ENCODE measurements around the gene STARD13. TPM values are rescaled to one million over a fixed set of nuclear protein-coding genes. Genes with fewer than 3 reads are reported as not detected.

Gene STARD13
- total RNA-seq, 2 experiments from 2014 or later: not detected

DNA sequence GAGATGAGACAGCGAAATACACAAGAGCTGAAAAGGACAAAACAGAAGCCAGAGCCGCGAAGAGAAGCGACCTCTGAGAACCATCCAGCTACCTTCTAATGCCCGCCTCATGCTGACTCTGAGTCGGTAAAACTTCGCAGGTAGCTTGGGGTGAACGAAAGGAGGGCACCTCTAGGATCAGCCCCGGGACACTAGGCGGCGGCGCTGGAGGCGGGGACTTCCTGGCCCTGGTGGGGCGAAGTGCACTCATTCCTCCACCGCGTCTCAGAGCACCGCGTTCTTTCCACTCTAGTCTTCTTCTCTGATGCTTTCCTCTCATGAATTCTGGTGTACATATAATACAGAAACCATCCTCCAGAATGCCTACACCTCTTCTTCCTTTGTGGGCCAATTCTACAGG lies 219.2 kb downstream of the STARD13 start:
- no peak overlapping the region for H3K4me3 Mint-ChIP-seq
- TF ChIP-seq, protein P1, sequence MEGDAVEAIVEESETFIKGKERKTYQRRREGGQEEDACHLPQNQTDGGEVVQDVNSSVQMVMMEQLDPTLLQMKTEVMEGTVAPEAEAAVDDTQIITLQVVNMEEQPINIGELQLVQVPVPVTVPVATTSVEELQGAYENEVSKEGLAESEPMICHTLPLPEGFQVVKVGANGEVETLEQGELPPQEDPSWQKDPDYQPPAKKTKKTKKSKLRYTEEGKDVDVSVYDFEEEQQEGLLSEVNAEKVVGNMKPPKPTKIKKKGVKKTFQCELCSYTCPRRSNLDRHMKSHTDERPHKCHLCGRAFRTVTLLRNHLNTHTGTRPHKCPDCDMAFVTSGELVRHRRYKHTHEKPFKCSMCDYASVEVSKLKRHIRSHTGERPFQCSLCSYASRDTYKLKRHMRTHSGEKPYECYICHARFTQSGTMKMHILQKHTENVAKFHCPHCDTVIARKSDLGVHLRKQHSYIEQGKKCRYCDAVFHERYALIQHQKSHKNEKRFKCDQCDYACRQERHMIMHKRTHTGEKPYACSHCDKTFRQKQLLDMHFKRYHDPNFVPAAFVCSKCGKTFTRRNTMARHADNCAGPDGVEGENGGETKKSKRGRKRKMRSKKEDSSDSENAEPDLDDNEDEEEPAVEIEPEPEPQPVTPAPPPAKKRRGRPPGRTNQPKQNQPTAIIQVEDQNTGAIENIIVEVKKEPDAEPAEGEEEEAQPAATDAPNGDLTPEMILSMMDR (IDR thresholded peaks at IDR 0.05): no peak
- POLR2A ChIA-PET: no interaction called here

GRCh38 chr13:33060815-33061214 lies 224.7 kb downstream of the STARD13 start:
- H3K27me3 Mint-ChIP-seq: no peaks in the 10 kb centered on the region
- TF ChIP-seq, protein P1 (IDR thresholded peaks at IDR 0.05): no peak
- no peak overlapping the region for H3K4me3 Mint-ChIP-seq
- DNase-seq: no peak
- H3K27ac Mint-ChIP-seq: no peak overlapping the region
- POLR2A ChIA-PET: no interaction called here
- no peak for ATAC-seq
- no peaks in the 10 kb centered on the region for H3K36me3 Mint-ChIP-seq (ENCODE audit: low read depth)
- H3K9me3 Mint-ChIP-seq: no peaks in the 10 kb centered on the region
- no peaks in the 10 kb centered on the region for H3K4me1 Mint-ChIP-seq (ENCODE audit: low read depth)
- intact Hi-C loops (cut with micrococcal nuclease): no loop called here
- CTCF ChIA-PET: no interaction called here

More for the DNA sequence above, 219.2 kb downstream of the STARD13 start:
- no peak for ATAC-seq
- no peaks in the 10 kb centered on the region for H3K27me3 Mint-ChIP-seq
- intact Hi-C loops (cut with micrococcal nuclease): no loop called here
- no peaks in the 10 kb centered on the region for H3K36me3 Mint-ChIP-seq (ENCODE audit: low read depth)
- H3K4me1 Mint-ChIP-seq (ENCODE audit: low read depth): no peaks in the 10 kb centered on the region
- H3K27ac Mint-ChIP-seq: no peak overlapping the region
- CTCF ChIA-PET: no interaction called here
- DNase-seq: no peak
- H3K9me3 Mint-ChIP-seq: no peaks in the 10 kb centered on the region

DNA sequence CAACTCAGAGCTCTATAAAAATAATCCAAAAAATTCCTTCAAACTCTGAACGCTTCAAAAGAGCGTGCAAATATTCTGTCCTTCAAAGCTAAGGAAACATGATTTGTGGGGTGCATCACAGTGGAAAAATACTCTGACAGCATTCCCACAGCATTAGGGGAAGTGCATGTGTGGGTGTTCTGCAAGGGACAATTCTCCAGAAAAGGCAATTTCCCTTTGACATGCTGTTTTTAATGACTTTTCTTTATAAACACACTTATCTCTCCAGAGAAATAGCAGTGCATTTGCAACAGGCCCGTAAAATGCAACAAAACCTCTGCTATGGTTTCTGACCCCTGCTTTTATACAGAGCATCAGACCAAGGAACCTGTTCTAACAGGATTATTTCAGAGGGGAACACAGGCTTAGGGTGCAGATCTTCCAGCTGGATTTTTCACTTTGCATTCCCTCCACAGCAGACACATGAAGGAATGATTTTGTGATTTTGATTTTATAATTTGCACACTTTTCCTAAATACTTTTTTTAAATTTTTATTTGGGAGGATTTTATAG lies 226.7 kb downstream of the STARD13 start:
- no peak for ATAC-seq
- CTCF ChIA-PET: interaction anchor here (0.9 kb wide), 1 partner anchor 11 kb away, joined by 3 read pairs; no protein-coding TSS in a partner anchor

DNA sequence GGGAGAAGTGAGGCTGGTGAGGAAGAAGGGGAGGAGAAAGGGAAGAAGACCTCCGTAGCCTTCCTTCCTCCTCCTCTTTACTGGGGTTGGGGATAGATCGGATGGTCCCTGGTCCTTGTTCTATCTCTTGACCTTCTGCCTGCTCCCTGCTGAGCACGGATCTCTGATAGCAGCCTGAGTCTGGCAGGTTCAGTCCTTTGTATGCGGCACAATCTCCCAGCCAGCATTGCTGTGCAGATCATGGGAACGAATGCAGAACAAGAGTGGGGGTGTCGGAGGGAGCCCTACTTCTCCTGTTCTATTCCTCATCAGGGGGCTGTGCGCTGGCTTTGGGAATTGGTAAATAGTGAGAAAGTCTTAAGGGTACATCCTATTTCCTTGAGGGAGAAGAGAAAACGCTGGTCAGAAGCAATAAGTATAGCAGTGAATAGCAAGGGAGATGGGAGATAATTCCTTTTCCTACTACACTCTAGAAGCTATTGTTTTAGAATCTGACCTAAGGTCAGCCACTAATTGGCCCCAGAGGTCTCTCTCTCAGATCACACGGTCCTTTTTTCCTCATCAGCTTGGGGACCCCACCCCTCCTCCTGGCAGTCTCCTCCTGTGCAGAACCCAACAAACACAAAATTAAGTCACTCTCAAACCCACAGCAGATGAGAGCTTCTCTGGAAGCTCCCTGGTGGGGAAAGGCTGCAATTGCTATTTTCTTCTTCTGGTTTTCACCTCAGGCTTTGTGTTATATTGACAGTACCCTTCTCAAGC lies 228.4 kb downstream of the STARD13 start:
- TF ChIP-seq, protein P1 (IDR thresholded peaks at IDR 0.05): no peak
- ChIA-PET POLR2A (no interaction called here), CTCF (interaction anchor here (1.1 kb wide), 1 partner anchor 9 kb away, joined by 3 read pairs; no protein-coding TSS in a partner anchor)
- DNase-seq (no peak), ATAC-seq (no peak)
- Mint-ChIP-seq H3K27ac (no peak overlapping the region), H3K36me3 (ENCODE audit: low read depth) (no peaks in the 10 kb centered on the region), H3K4me3 (no peak overlapping the region), H3K4me1 (ENCODE audit: low read depth) (no peaks in the 10 kb centered on the region), H3K27me3 (no peaks in the 10 kb centered on the region), H3K9me3 (no peaks in the 10 kb centered on the region)
- intact Hi-C loops (cut with micrococcal nuclease): no loop called here

More for the DNA sequence above, 226.7 kb downstream of the STARD13 start:
- TF ChIP-seq, protein P1 (IDR thresholded peaks at IDR 0.05): no peak
- Mint-ChIP-seq H3K27me3 (no peaks in the 10 kb centered on the region), H3K9me3 (no peaks in the 10 kb centered on the region), H3K4me1 (ENCODE audit: low read depth) (no peaks in the 10 kb centered on the region), H3K27ac (no peak overlapping the region), H3K36me3 (ENCODE audit: low read depth) (no peaks in the 10 kb centered on the region), H3K4me3 (no peak overlapping the region)
- POLR2A ChIA-PET: no interaction called here
- DNase-seq: no peak
- intact Hi-C loops (cut with micrococcal nuclease): no loop called here

DNA sequence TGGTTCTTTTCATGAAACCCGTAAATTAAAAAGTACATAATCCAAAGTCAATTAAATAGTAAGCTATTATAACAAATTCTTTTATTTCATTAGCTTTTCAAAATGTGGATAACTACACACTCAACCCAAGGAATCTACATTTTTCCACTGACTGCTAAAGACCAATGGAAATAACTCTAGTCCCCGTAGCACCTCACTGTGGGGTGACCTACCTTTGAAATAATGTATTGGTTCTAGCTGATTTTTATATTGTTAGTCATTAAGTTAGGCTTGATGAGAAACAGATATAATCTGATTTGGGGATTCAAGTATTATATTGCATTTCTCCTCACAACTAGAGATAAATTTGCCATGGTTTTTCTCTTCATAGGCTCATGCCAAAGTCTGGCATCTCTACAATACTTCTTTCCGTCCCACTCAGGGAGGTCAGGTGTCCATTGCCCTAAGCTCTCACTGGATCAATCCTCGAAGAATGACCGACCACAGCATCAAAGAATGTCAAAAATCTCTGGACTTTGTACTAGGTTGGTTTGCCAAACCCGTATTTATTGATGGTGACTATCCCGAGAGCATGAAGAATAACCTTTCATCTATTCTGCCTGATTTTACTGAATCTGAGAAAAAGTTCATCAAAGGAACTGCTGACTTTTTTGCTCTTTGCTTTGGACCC lies 232.0 kb downstream of the STARD13 start:
- ChIA-PET CTCF (interaction anchor here (1.0 kb wide), 1 partner anchor 22 kb away, joined by 3 read pairs; no protein-coding TSS in a partner anchor), POLR2A (no interaction called here)
- intact Hi-C loops (cut with micrococcal nuclease): no loop called here
- H3K4me1 Mint-ChIP-seq (ENCODE audit: low read depth): no peaks in the 10 kb centered on the region
- H3K27ac Mint-ChIP-seq: no peak overlapping the region
- TF ChIP-seq, protein P1 (IDR thresholded peaks at IDR 0.05): no peak
- peaks cover 9% of the 10 kb centered on the region for H3K27me3 Mint-ChIP-seq
- no peak for DNase-seq
- no peak overlapping the region for H3K4me3 Mint-ChIP-seq
- no peaks in the 10 kb centered on the region for H3K9me3 Mint-ChIP-seq
- H3K36me3 Mint-ChIP-seq (ENCODE audit: low read depth): no peaks in the 10 kb centered on the region
- no peak for ATAC-seq
